ENCODE data around the gene SLC9A9. TPM values are rescaled to one million over a fixed set of nuclear protein-coding genes. Genes with fewer than 3 reads are reported as not detected.

SLC9A9 gene
- polyA plus RNA-seq, 1 of the 3 experiments (the other 2 are of a cell fraction), result 0.05 TPM

GRCh38 chr3:143720381-143720780 lies 127.9 kb downstream of the SLC9A9 start:
- no peak overlapping the region for H2AFZ ChIP-seq (ENCODE audit: low read depth)
- no peaks in the 10 kb centered on the region for H3K36me3 ChIP-seq (replicated peaks in 1 of 2; ENCODE audit: control insufficient read depth in 1 of 2, insufficient read depth in 2 of 2, low read length in 1 of 2)
- no peak overlapping the region for H3K4me3 ChIP-seq (ENCODE audit: low read depth in 2 of 2, low read length in 1 of 2)
- H3K27ac ChIP-seq (ENCODE audit: low read depth in 2 of 2, low read length in 1 of 2), result no peak overlapping the region
- no peaks in the 10 kb centered on the region for H4K20me1 ChIP-seq (ENCODE audit: insufficient read depth)
- H3K9me3 ChIP-seq, result no peaks in the 10 kb centered on the region
- POLR2A ChIA-PET, result no interaction called here
- DNase-seq, result no peak
- no peaks in the 10 kb centered on the region for H3F3A ChIP-seq (replicated peaks; ENCODE audit: insufficient read depth)
- no peak overlapping the region for H3K4me2 ChIP-seq
- TF ChIP-seq FOXM1 (IDR thresholded peaks at IDR 0.05; ENCODE audit: low read depth) (no peak), RAD21 (IDR thresholded peaks at IDR 0.05; ENCODE audit: low read length) (no peak), NRF1 (IDR thresholded peaks at IDR 0.05; ENCODE audit: low read depth, low read length) (no peak), MEF2A (IDR thresholded peaks at IDR 0.05; ENCODE audit: borderline replicate concordance, low read depth) (no peak), TAF1 (IDR thresholded peaks at IDR 0.05; ENCODE audit: borderline replicate concordance, low read depth, low read length) (no peak), ELF1 (IDR thresholded peaks at IDR 0.05) (no peak), MXI1 (IDR thresholded peaks at IDR 0.05; ENCODE audit: low read depth, low read length) (no peak), REST (IDR thresholded peaks at IDR 0.05; ENCODE audit: low read depth, low read length) (no peak), USF1 (IDR thresholded peaks at IDR 0.05; ENCODE audit: borderline replicate concordance, low read depth) (no peak), MAX (IDR thresholded peaks at IDR 0.05; ENCODE audit: low read depth) (no peak), SIN3A (IDR thresholded peaks at IDR 0.05; ENCODE audit: borderline replicate concordance, low read depth, low read length) (no peak), SMC3 (IDR thresholded peaks at IDR 0.05; ENCODE audit: low read depth, low read length) (no peak), TCF12 (IDR thresholded peaks at IDR 0.05) (no peak), YY1 (IDR thresholded peaks at IDR 0.05; ENCODE audit: low read depth) (no peak)
- no peak overlapping the region for H3K9ac ChIP-seq
- H3K79me2 ChIP-seq (ENCODE audit: insufficient read depth), result no peaks in the 10 kb centered on the region
- CTCF ChIA-PET, result no interaction called here
- no peaks in the 10 kb centered on the region for H3K4me1 ChIP-seq (ENCODE audit: control insufficient read depth in 1 of 2, insufficient read depth in 2 of 2, low read depth in 1 of 2, low read length in 1 of 2)
- H3K27me3 ChIP-seq (ENCODE audit: insufficient read depth), result 0 out of 2 replicates have a peak, but pooled peaks cover 4% of the 10 kb centered on the region
- 6% methylated on average over 2 of the region's 2 CpGs for WGBS (ENCODE audit: low lambda C conversion rate)
- H3K9me2 ChIP-seq, result no peaks in the 10 kb centered on the region

GRCh38 chr3:143718463-143718862 lies 129.8 kb downstream of the SLC9A9 start:
- CTCF ChIA-PET, result no interaction called here
- no peak for TF ChIP-seq CTCF (IDR thresholded peaks at IDR 0.05)
- no peak for TF ChIP-seq ZBTB33 (IDR thresholded peaks at IDR 0.05; ENCODE audit: borderline replicate concordance, low read depth)
- TF ChIP-seq MEF2A (IDR thresholded peaks at IDR 0.05; ENCODE audit: borderline replicate concordance, low read depth), result no peak
- TF ChIP-seq MXI1 (IDR thresholded peaks at IDR 0.05; ENCODE audit: low read depth, low read length), result no peak
- TF ChIP-seq RFX5 (IDR thresholded peaks at IDR 0.05; ENCODE audit: low read length), result no peak
- no peak for TF ChIP-seq POLR2AphosphoS5 (IDR thresholded peaks at IDR 0.05; ENCODE audit: low read depth, low read length)
- TF ChIP-seq NFIC (IDR thresholded peaks at IDR 0.05; ENCODE audit: borderline replicate concordance), result no peak
- no peak for TF ChIP-seq JUND (IDR thresholded peaks at IDR 0.05)
- no peak for TF ChIP-seq NRF1 (IDR thresholded peaks at IDR 0.05; ENCODE audit: low read depth, low read length)
- no peak for TF ChIP-seq PBX3 (IDR thresholded peaks at IDR 0.05)
- TF ChIP-seq TAF1 (IDR thresholded peaks at IDR 0.05; ENCODE audit: borderline replicate concordance, low read depth, low read length), result no peak

More at GRCh38 chr3:143718463-143718862, 129.8 kb downstream of the SLC9A9 start:
- no peaks in the 10 kb centered on the region for H3K4me1 ChIP-seq (ENCODE audit: control insufficient read depth in 1 of 2, insufficient read depth in 2 of 2, low read depth in 1 of 2, low read length in 1 of 2)
- no peaks in the 10 kb centered on the region for H3F3A ChIP-seq (replicated peaks; ENCODE audit: insufficient read depth)
- no peak overlapping the region for H3K4me3 ChIP-seq (ENCODE audit: low read depth in 2 of 2, low read length in 1 of 2)
- POLR2A ChIA-PET, result no interaction called here
- no peak for DNase-seq
- no peaks in the 10 kb centered on the region for H4K20me1 ChIP-seq (ENCODE audit: insufficient read depth)
- H3K9me2 ChIP-seq, result no peaks in the 10 kb centered on the region
- no peak overlapping the region for H2AFZ ChIP-seq (ENCODE audit: low read depth)
- 0 out of 2 replicates have a peak, but pooled peaks cover 4% of the 10 kb centered on the region for H3K27me3 ChIP-seq (ENCODE audit: insufficient read depth)
- H3K9me3 ChIP-seq, result no peaks in the 10 kb centered on the region
- H3K36me3 ChIP-seq (replicated peaks in 1 of 2; ENCODE audit: control insufficient read depth in 1 of 2, insufficient read depth in 2 of 2, low read length in 1 of 2), result no peaks in the 10 kb centered on the region
- 2% methylated on average over 7 of the region's 7 CpGs for WGBS (ENCODE audit: low lambda C conversion rate)
- H3K9ac ChIP-seq, result no peak overlapping the region
- no peak overlapping the region for H3K4me2 ChIP-seq
- no peaks in the 10 kb centered on the region for H3K79me2 ChIP-seq (ENCODE audit: insufficient read depth)
- no peak overlapping the region for H3K27ac ChIP-seq (ENCODE audit: low read depth in 2 of 2, low read length in 1 of 2)

Data from SK-N-SH (cell line).